HepG2 (cell line): ENCODE results near the gene MIER1. TPM values are rescaled to one million over a fixed set of nuclear protein-coding genes. Genes with fewer than 3 reads are reported as not detected.

Experiments used
- DZIP1 ChIP-seq: sonication (generic); formaldehyde crosslinking; IDR thresholded peaks from 2 replicates; pipeline ENCODE4 v1.5.0; 2020; ENCODE audit warnings: mild to moderate bottlenecking, missing genetic modification reagents
- LRRFIP1 ChIP-seq: sonication (generic); formaldehyde crosslinking; conservative IDR thresholded peaks from 2 replicates; pipeline ENCODE4 v1.4.0; 2020; ENCODE audit warnings: missing genetic modification reagents
- NFAT5 ChIP-seq: sonication (generic); formaldehyde crosslinking; IDR thresholded peaks from 2 replicates; pipeline ENCODE4 v1.4.0; 2020; ENCODE audit warnings: missing genetic modification reagents
- PAF1 ChIP-seq: IDR thresholded peaks from 2 replicates; pipeline ENCODE4 v1.6.1; 2016; ENCODE audit warnings: missing genetic modification reagents, missing compliant biosample characterization
- PBX2 ChIP-seq: IDR thresholded peaks from 2 replicates; pipeline ENCODE4 v1.6.1; 2016; ENCODE audit warnings: control low read depth
- REL ChIP-seq: sonication (generic); formaldehyde crosslinking; conservative IDR thresholded peaks from 2 replicates; pipeline ENCODE4 v1.8.0; 2022; ENCODE audit warnings: mild to moderate bottlenecking, missing genetic modification reagents, moderate library complexity
- SSRP1 ChIP-seq: IDR thresholded peaks from 2 replicates; pipeline ENCODE4 v1.6.1; 2016; ENCODE audit warnings: control low read depth
- TBX3 ChIP-seq: fragments of 450-650 bp; IDR thresholded peaks from 2 replicates; pipeline ENCODE4 v1.6.1; 2017; ENCODE audit warnings: antibody characterized with exemption, mild to moderate bottlenecking, inconsistent platforms, borderline replicate concordance
- TCF7 ChIP-seq: sonication (generic); IDR thresholded peaks from 2 replicates; pipeline ENCODE4 v1.6.1; 2016; ENCODE audit warnings: antibody characterized with exemption, low read depth
- ZBTB3 ChIP-seq: sonication (generic); formaldehyde crosslinking; IDR thresholded peaks from 2 replicates; pipeline ENCODE4 v1.4.0; 2020; ENCODE audit warnings: low read depth, mild to moderate bottlenecking, moderate library complexity, missing genetic modification reagents, borderline replicate concordance
- ZNF224 ChIP-seq: sonication (generic); formaldehyde crosslinking; IDR thresholded peaks from 2 replicates; pipeline ENCODE4 v1.5.0; 2020; ENCODE audit warnings: mild to moderate bottlenecking, missing genetic modification reagents
- ZNF574 ChIP-seq: sonication (generic); formaldehyde crosslinking; IDR thresholded peaks from 2 replicates; pipeline ENCODE4 v1.4.0; 2020; ENCODE audit warnings: missing genetic modification reagents
- ZNF605 ChIP-seq: sonication (generic); formaldehyde crosslinking; IDR thresholded peaks from 2 replicates; pipeline ENCODE4 v1.8.0; 2022; ENCODE audit warnings: mild to moderate bottlenecking, missing genetic modification reagents
- polyA plus RNA-seq, 8 experiments: library from polyadenylated mRNA; depleted of rRNA in 3 of 8; stranded (reverse) in 7 of 8; unstranded in 1 of 8; fragments of >200 nt; fragmentation: Illumina TruSeq in 4 of 8; extraction: Trizol in 4 of 8; gene quantifications; 2 replicates each; pipeline versions ENCODE4 v1.2.1 to v1.2.3, GENCODE V29; 2011 to 2016; ENCODE audit warnings: low read depth in 4 of 8, missing spikeins in 1 of 8, mixed read lengths in 1 of 8; ENCODE audit not compliant: insufficient read depth in 1 of 8
- total RNA-seq, 5 experiments: library from RNA; depleted of rRNA; stranded (reverse); fragments of >200 nt; fragmentation: Illumina TruSeq; extraction: Trizol; gene quantifications; 2 replicates each; pipeline ENCODE4 v1.2.3, GENCODE V29; 2016; ENCODE audit warnings: low read depth in 1 of 5

MIER1 gene
- total and polyA plus RNA-seq, 2 of the 13 experiments (the other 11 are each of a cell fraction or from before 2014, with no cell fraction given), result 7.0 to 30.4 TPM

- no peak for TF ChIP-seq PBX2 (CRISPR knock-in tag)
- TF ChIP-seq ZNF224 (CRISPR knock-in tag), result 0 out of 2 replicates have a peak, but pooled peaks have one; percentile 61
- TF ChIP-seq ZNF605 (CRISPR knock-in tag), result no peak
- TF ChIP-seq NFAT5 (CRISPR knock-in tag), result no peak
- TF ChIP-seq SSRP1, result no peak
- no peak for TF ChIP-seq PAF1
- no peak; the same call in 1 of the 2 replicates for TF ChIP-seq DZIP1
- TF ChIP-seq TBX3, result no peak; the same call in 1 of the 2 replicates
- TF ChIP-seq LRRFIP1, result 0 out of 2 replicates have a peak, but pooled peaks have one; percentile 2
- peak; percentile 65; the same call in 1 of the 2 replicates for TF ChIP-seq ZNF574 (CRISPR knock-in tag)
- peak; percentile 67; the same call in 1 of the 2 replicates for TF ChIP-seq REL (CRISPR knock-in tag)
- no peak for TF ChIP-seq TCF7
- no peak for TF ChIP-seq ZBTB3 (CRISPR knock-in tag)
Measured at GRCh38 chr1:66924756-66925557, at the start of gene MIER1, which contains the start of gene DNAI4 (continued).
